ENCODE data around the gene LILRB3. TPM values are rescaled to one million over a fixed set of nuclear protein-coding genes. Genes with fewer than 3 reads are reported as not detected.
A peak's percentile ranks its signal among the peaks of the same experiment; 100 is the strongest.
"Not testable (repeated sequence)": the region's sequence is repeated elsewhere in the genome, so short reads cannot be mapped to it uniquely, and the experiment has no call there.

The LILRB3 gene
- total RNA-seq, 2 experiments from 2014 or later: 0.68 to 1.6 TPM

GRCh38 chr19:54197121-54197520 lies 25.7 kb downstream of the LILRB3 start:
- Mint-ChIP-seq H3K27ac (no peak overlapping the region), H3K4me3 (no peak overlapping the region), H3K9me3 (no peaks in the 10 kb centered on the region), H3K27me3 (no peaks in the 10 kb centered on the region), H3K36me3 (peaks cover 31% of the 10 kb centered on the region), H3K4me1 (ENCODE audit: low read depth) (peaks cover 21% of the 10 kb centered on the region)
- ChIA-PET POLR2A (no interaction called here), CTCF (no interaction called here)
- intact Hi-C loops (cut with micrococcal nuclease): no loop called here
- no peak for DNase-seq

DNA sequence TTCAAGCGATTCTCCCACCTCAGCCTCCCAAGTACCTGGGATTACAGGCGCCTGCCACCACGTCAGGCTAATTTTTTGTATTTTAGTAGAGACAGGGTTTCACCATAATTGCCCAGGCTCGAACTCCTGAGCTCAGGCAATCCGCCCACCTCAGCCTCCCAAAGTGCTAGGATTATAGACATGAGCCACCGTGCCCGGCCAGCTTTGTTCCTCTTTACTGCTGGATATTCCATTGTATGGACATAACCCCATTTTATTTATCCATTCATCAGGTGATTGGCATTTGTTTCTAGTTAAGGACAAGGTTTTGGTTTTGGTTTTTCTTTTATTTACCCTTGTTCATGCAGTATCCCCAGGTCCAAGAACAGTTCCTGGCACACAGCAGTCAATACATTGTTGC lies 26.3 kb downstream of the LILRB3 start:
- Mint-ChIP-seq H3K9me3 (no peaks in the 10 kb centered on the region), H3K27ac (no peak overlapping the region), H3K27me3 (no peaks in the 10 kb centered on the region), H3K4me3 (no peak overlapping the region), H3K4me1 (ENCODE audit: low read depth) (peaks cover 27% of the 10 kb centered on the region), H3K36me3 (peaks cover 26% of the 10 kb centered on the region)
- POLR2A ChIA-PET: no interaction called here
- DNase-seq: no peak
- CTCF ChIA-PET: no interaction called here
- intact Hi-C loops (cut with micrococcal nuclease): no loop called here

GRCh38 chr19:54194463-54194862 lies 28.3 kb downstream of the LILRB3 start:
- H3K27ac Mint-ChIP-seq, CTCF ChIA-PET, POLR2A ChIA-PET, H3K9me3 Mint-ChIP-seq, H3K4me3 Mint-ChIP-seq, DNase-seq, H3K27me3 Mint-ChIP-seq: not testable (repeated sequence)
- H3K36me3 Mint-ChIP-seq: peaks cover 16% of the 10 kb centered on the region
- H3K4me1 Mint-ChIP-seq (ENCODE audit: low read depth): peaks cover 20% of the 10 kb centered on the region
- intact Hi-C loops (cut with micrococcal nuclease): loop anchor here (5.0 kb wide), 1 partner anchor 1458 kb away; no protein-coding TSS in a partner anchor

DNA sequence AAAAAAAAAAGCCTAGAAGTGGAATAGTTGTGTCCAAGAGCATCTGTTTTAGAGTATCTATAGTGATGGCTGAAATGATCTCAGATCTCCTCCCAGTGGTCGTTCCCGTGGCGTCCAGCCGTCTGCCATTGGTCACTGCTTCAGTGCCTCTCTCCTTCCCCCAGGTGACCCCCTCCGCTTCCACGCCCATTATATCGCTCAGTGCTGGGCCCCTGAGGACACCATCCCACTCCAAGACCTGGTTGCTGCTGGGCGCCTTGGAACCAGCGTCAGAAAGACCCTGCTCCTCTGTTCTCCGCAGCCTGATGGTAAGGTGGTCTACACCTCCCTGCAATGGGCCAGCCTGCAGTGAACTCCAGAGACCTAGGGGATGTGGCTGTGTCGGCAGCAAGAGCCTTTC lies 29.8 kb downstream of the LILRB3 start:
- DNase-seq: no peak
- peak overlapping the region; percentile 85 for H3K4me3 Mint-ChIP-seq
- peaks cover 16% of the 10 kb centered on the region for H3K36me3 Mint-ChIP-seq
- H3K4me1 Mint-ChIP-seq (ENCODE audit: low read depth): peaks cover 19% of the 10 kb centered on the region
- no peaks in the 10 kb centered on the region for H3K9me3 Mint-ChIP-seq
- H3K27ac Mint-ChIP-seq: no peak overlapping the region
- POLR2A ChIA-PET: interaction anchor here (7.5 to 7.8 kb wide), 2 partner anchors 7 to 15 kb away, joined by 84 to 103 read pairs; partner anchors contain the start of gene RPS9
- H3K27me3 Mint-ChIP-seq: no peaks in the 10 kb centered on the region
- intact Hi-C loops (cut with micrococcal nuclease): loop anchor here (5.0 kb wide), 1 partner anchor 1459 kb away; no protein-coding TSS in a partner anchor
- CTCF ChIA-PET: no interaction called here

DNA sequence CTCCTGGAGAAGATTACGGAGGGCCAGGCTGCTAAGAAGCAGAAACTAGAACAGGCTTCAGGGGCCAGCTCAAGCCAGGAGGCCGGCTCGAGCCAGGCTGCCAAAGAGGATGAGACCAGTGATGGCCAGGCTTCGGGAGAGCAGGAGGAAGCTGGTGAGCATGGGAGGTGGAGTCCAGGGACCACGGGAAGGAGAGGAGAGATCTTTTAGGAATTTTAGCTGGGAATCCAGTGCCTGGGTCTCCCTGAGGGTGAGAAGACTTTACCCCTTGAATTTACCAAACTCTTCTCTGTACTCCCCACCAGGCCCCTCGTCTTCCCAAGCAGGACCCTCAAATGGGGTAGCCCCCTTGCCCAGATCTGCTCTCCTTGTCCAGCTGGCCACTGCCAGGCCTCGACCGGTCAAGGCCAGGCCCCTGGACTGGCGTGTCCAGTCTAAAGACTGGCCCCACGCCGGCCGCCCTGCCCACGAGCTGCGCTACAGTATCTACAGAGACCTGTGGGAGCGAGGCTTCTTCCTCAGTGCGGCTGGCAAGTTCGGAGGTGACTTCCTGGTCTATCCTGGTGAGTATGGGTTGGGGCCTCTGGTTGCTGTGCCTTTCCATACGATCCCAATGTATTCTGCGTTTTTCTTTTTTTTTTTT lies 30.9 kb downstream of the LILRB3 start:
- H3K36me3 Mint-ChIP-seq: peaks cover 21% of the 10 kb centered on the region
- H3K4me3 Mint-ChIP-seq: peak overlapping the region; percentile 85
- H3K27me3 Mint-ChIP-seq: no peaks in the 10 kb centered on the region
- CTCF ChIA-PET: interaction anchor here (0.7 to 1.8 kb wide), 3 partner anchors 21 to 74 kb away, joined by 3 to 5 read pairs (median 3); no protein-coding TSS in a partner anchor
- H3K9me3 Mint-ChIP-seq: no peaks in the 10 kb centered on the region
- POLR2A ChIA-PET: interaction anchor here (0.9 to 7.8 kb wide), 4 partner anchors 8 to 32 kb away, joined by 4 to 103 read pairs (median 46); partner anchors contain the start of genes LENG1 and RPS9
- H3K27ac Mint-ChIP-seq: peak overlapping the region; percentile 69
- intact Hi-C loops (cut with micrococcal nuclease): loop anchor here (2.0 to 5.0 kb wide), 3 partner anchors 17 to 1460 kb away; no protein-coding TSS in a partner anchor
- no peak for DNase-seq
- H3K4me1 Mint-ChIP-seq (ENCODE audit: low read depth): peaks cover 29% of the 10 kb centered on the region

GRCh38 chr19:54191011-54191810 lies 31.6 kb downstream of the LILRB3 start, which contains the start of gene TSEN34:
Gene TSEN34 (plus strand): TSS chr19:54191308. CDS start chr19:54191365, 57 bp downstream.
- H3K36me3 Mint-ChIP-seq: peaks cover 28% of the 10 kb centered on the region
- ChIA-PET POLR2A (interaction anchor here (0.9 to 7.8 kb wide), 5 partner anchors 9 to 54 kb away, joined by 4 to 103 read pairs (median 8); partner anchors contain the start of genes LENG1 and RPS9), CTCF (interaction anchor here (1.0 to 1.8 kb wide), 3 partner anchors 21 to 75 kb away, joined by 3 to 5 read pairs (median 3); no protein-coding TSS in a partner anchor)
- peaks cover 31% of the 10 kb centered on the region for H3K4me1 Mint-ChIP-seq (ENCODE audit: low read depth)
- intact Hi-C loops (cut with micrococcal nuclease): loop anchor here (2.0 to 5.0 kb wide), 3 partner anchors 18 to 1461 kb away; no protein-coding TSS in a partner anchor
- H3K9me3 Mint-ChIP-seq: no peaks in the 10 kb centered on the region
- peak within 1 kb of the TSS; percentile 99 for H3K27ac Mint-ChIP-seq
- peak within 1 kb of the TSS; percentile 85 for H3K4me3 Mint-ChIP-seq
- H3K27me3 Mint-ChIP-seq: no peaks in the 10 kb centered on the region
- DNase-seq: peak; percentile 88

- ChIA-PET POLR2A (interaction anchor here (1.3 to 7.8 kb wide), 5 partner anchors 9 to 54 kb away, joined by 4 to 103 read pairs (median 12); partner anchors contain the start of gene RPS9), CTCF (interaction anchor here (1.0 to 1.8 kb wide), 3 partner anchors 20 to 76 kb away, joined by 3 to 5 read pairs (median 3); no protein-coding TSS in a partner anchor)
- Mint-ChIP-seq H3K36me3 (peaks cover 28% of the 10 kb centered on the region), H3K9me3 (no peaks in the 10 kb centered on the region), H3K27me3 (no peaks in the 10 kb centered on the region), H3K27ac (peak overlapping the region; percentile 99), H3K4me1 (ENCODE audit: low read depth) (peaks cover 31% of the 10 kb centered on the region), H3K4me3 (peak overlapping the region; percentile 85)
- intact Hi-C loops (cut with micrococcal nuclease): loop anchor here (1.0 to 5.0 kb wide), 7 partner anchors 10 to 1462 kb away; partner anchors contain the start of genes CNOT3, LENG1, PRPF31 and RPS9
- peak; percentile 100 for DNase-seq
Measured at GRCh38 chr19:54190503-54191010, 32.2 kb downstream of the LILRB3 start.

DNA sequence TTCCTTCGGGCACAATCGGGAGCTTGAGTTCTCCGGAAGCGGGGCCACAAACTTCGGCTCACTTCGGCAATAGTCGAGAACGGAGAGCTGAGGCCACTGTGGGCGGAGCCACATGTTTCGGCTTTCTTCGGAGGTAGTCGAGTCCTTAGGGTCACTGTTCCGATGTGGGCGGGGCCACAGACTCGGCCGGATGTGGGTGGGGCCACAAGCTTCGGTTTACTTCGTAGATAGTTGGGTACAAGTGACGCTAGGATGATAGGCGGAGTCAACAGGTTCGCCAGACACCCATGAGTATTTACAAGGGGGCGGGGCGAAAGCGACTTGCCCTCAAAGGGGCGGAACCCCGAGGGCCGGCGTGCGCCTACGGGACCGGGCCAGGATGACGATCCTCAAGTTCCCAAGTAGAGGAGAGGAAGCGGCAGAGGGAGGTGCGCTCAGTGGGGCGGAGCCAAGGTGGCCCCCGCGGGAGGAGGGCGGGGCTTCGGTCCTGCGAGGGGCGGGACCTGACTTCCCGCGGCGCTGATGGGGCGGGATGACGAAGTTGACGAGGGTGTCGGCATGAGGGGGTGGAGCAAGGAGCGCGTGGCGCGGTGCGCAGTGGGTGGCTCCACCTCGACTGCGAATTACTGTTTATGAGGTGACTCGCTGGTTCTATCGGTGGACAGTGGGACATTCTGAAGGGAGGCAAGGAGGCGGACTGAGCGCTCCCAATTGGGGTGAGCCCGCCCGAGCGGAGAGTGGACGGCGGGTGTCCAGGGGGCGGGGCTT lies 32.9 kb downstream of the LILRB3 start:
- H3K9me3 Mint-ChIP-seq: no peaks in the 10 kb centered on the region
- ChIA-PET CTCF (interaction anchor here (0.8 to 2.3 kb wide), 12 partner anchors 11 to 78 kb away, joined by 3 to 12 read pairs (median 6); partner anchors contain the start of genes CNOT3, LENG1 and RPS9), POLR2A (interaction anchor here (0.9 to 7.8 kb wide), 12 partner anchors 10 to 323 kb away, joined by 3 to 103 read pairs (median 8); partner anchors contain the start of genes CNOT3, LENG1, LENG8 and LENG9)
- H3K36me3 Mint-ChIP-seq: peaks cover 29% of the 10 kb centered on the region
- peak overlapping the region; percentile 85 for H3K4me3 Mint-ChIP-seq
- H3K4me1 Mint-ChIP-seq (ENCODE audit: low read depth): peaks cover 31% of the 10 kb centered on the region
- no peaks in the 10 kb centered on the region for H3K27me3 Mint-ChIP-seq
- H3K27ac Mint-ChIP-seq: peak overlapping the region; percentile 99
- intact Hi-C loops (cut with micrococcal nuclease): loop anchor here (1.0 to 5.0 kb wide), 7 partner anchors 10 to 1462 kb away; partner anchors contain the start of genes CNOT3, LENG1, PRPF31 and RPS9
- DNase-seq: peak; percentile 100

GRCh38 chr19:54189145-54189734 lies 33.6 kb downstream of the LILRB3 start, which contains the start of gene MBOAT7:
Gene MBOAT7 (minus strand): TSS chr19:54189580. CDS start chr19:54188508, 1,072 bp downstream.
- POLR2A ChIA-PET: interaction anchor here (0.8 to 7.8 kb wide), 12 partner anchors 11 to 322 kb away, joined by 3 to 103 read pairs (median 7); partner anchors contain the start of genes CNOT3, LENG1, LENG8 and LENG9
- H3K9me3 Mint-ChIP-seq: no peaks in the 10 kb centered on the region
- H3K27ac Mint-ChIP-seq: peak within 1 kb of the TSS; percentile 99
- no peaks in the 10 kb centered on the region for H3K27me3 Mint-ChIP-seq
- intact Hi-C loops (cut with micrococcal nuclease): no loop called here
- peaks cover 29% of the 10 kb centered on the region for H3K36me3 Mint-ChIP-seq
- H3K4me1 Mint-ChIP-seq (ENCODE audit: low read depth): peaks cover 31% of the 10 kb centered on the region
- CTCF ChIA-PET: interaction anchor here (0.8 to 2.3 kb wide), 11 partner anchors 11 to 79 kb away, joined by 3 to 12 read pairs (median 7); partner anchors contain the start of genes CNOT3, LENG1 and RPS9
- H3K4me3 Mint-ChIP-seq: peak within 1 kb of the TSS; percentile 85
- DNase-seq: no peak

GRCh38 chr19:54188215-54188871 lies 34.5 kb downstream of the LILRB3 start:
- Mint-ChIP-seq H3K27ac (peak overlapping the region; percentile 91), H3K4me1 (ENCODE audit: low read depth) (peaks cover 30% of the 10 kb centered on the region), H3K9me3 (no peaks in the 10 kb centered on the region), H3K27me3 (no peaks in the 10 kb centered on the region), H3K36me3 (peaks cover 27% of the 10 kb centered on the region), H3K4me3 (peak overlapping the region; percentile 85)
- CTCF ChIA-PET: interaction anchor here (0.6 to 2.3 kb wide), 9 partner anchors 12 to 78 kb away, joined by 3 to 12 read pairs (median 6); partner anchors contain the start of genes CNOT3 and RPS9
- POLR2A ChIA-PET: interaction anchor here (0.8 to 7.8 kb wide), 9 partner anchors 12 to 261 kb away, joined by 3 to 103 read pairs (median 9); partner anchors contain the start of genes LENG1, LENG8, PRPF31 and RPS9
- DNase-seq: peak; percentile 80
- intact Hi-C loops (cut with micrococcal nuclease): no loop called here

All from activated CD4-positive, alpha-beta memory T cell treated with anti-CD3 and anti-CD28 coated beads for 36 hours (primary cell).